ENCODE data around the gene SPEF1.

- TF ChIP-seq POLR2AphosphoS5 (IDR thresholded peaks at IDR 0.05) (no peak), CTCF (IDR thresholded peaks at IDR 0.05) (no peak)
Observed at GRCh38 chr20:3823881-3824280, 42.6 kb upstream of the SPEF1 start.

Measured in breast epithelium (tissue), 3 donors.